Transverse colon (tissue), 3 donors: ENCODE measurements around the gene RNLS.

Experiments used
- CTCF ChIP-seq, 5 experiments: fragments of 200-600 bp in 3 of 5; fragments of 450-650 bp in 2 of 5; sonication (generic) in 3 of 5; IDR thresholded peaks; 1 replicate in 2 of 5; 2 replicates in 3 of 5; pipeline ENCODE4 v1.5.1; 2016 to 2017; ENCODE audit warnings: antibody characterized with exemption in 5 of 5, inconsistent platforms in 3 of 5, mild to moderate bottlenecking in 2 of 5, moderate library complexity in 1 of 5
- EP300 ChIP-seq: sonication (generic); formaldehyde crosslinking; IDR thresholded peaks from one replicate; pipeline ENCODE4 v1.6.1; 2017; ENCODE audit warnings: antibody characterized with exemption, low read depth
- POLR2A ChIP-seq: fragments of 450-650 bp; IDR thresholded peaks from one replicate; pipeline ENCODE4 v1.6.1; 2016; ENCODE audit warnings: antibody characterized with exemption, mild to moderate bottlenecking, moderate library complexity

DNA sequence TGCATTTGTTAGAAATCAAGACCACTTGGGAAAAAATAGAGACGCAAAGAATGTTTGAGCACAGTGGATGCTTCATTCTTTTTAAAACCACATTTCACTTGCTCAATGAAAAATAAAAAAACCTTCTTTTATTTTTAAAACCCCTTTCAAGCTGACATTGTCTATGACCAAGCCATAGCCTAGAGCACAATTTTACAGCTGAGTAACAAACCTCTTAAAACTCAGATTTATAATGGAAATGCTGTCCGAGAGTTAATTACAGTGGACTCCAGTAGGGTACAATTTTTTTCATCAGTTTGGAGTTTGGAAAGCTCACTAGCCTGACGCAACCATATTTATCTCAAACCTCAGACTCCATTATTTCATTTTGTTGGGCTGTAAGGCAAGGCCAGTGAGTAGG is 116.3 kb downstream of the RNLS start:
- no peak for TF ChIP-seq POLR2A
- TF ChIP-seq CTCF (IDR thresholded peaks at IDR 0.05), result no peak
- no peak for TF ChIP-seq EP300
